ENCODE measurements around the gene C6orf89.
A peak's percentile ranks its signal among the peaks of the same experiment; 100 is the strongest.

Gene C6orf89

DNA sequence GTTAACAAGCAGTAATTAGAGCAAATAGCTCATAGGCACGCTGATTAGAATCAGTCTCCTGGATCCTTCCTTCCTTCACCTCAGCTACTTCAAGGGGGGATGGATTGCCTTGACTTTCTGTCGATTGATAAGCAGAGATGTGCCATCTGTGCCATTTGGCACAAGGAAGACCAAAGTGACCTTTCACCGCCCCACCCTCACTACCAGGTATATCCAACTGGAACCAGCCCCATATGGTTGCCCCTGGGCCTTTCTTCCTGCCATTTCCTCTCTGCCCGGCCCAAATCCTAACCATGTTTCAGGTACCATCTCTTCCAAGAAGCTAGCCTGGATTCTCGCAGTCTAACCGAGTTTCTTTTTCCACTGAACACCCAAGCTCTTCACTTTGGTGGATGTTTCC, 37.8 kb upstream of the C6orf89 start:
- no peak for DNase-seq (ENCODE audit: low read depth)
- TF ChIP-seq CTCF (conservative IDR thresholded peaks at IDR 0.05; ENCODE audit: low read depth, low read length): no peak
- H3K4me3 ChIP-seq (ENCODE audit: low read length): no peak overlapping the region

DNA sequence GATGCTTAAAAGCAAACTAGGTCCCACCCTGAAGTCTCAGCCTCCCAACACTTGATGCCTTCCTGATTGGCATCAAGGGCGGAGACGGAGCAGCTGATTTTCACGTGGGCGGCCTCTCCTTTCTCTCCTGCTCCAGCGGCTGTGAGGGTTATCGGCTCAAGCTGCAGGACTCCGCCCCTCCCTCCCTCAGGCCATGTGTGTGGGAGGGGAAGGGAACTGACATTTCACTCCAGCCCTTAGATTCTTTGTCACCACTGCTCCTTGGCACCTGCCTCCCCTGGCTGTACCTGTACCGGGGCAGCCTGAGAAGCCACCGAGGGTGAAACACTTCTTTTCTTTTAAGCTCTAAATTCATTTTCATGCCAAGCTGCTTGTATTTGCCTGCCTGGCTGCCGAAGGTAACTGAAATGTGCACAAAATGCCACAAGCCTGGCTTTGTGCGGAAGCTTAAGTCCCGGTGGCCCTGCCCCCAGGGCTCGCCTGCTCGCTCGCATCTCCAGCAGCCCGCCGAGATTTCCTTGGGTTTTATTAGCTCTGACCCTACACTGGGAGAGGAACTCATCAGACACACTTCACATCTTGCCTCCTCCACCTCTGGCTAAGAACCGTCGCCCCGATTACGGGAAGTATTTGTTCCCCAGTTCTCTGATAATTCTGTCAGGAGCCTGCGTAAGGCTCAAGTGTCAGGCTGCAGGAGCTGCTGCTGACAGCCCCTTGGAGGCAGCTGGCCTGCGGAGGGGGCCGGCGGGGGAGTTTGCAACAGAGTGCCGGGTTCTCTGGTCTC, 36.9 kb upstream of the C6orf89 start:
- H3K4me3 ChIP-seq (ENCODE audit: low read length): peak overlapping the region; percentile 40
- peak; percentile 88 for DNase-seq (ENCODE audit: low read depth)
- no peak for TF ChIP-seq CTCF (conservative IDR thresholded peaks at IDR 0.05; ENCODE audit: low read depth, low read length)

DNA sequence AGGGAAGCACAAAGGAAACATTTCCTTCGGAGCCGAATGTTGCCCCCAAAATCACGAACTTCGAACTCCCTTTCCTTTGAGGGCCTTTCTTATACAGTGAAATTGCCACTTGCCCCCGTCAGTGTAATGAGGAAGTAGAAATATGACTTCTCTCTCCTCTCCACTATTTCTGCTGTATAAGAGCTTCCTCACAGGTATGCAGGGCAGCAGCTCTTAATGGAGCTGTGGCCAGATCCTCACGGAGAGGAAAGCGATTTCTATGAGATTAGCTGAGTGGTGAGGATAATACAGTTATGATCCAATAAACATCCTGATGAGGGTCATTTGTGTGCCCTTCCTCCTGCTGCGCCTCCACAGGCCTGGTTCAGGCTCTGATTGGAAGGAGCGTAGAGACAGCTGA, 35.7 kb upstream of the C6orf89 start:
- DNase-seq (ENCODE audit: low read depth): no peak
- TF ChIP-seq CTCF (conservative IDR thresholded peaks at IDR 0.05; ENCODE audit: low read depth, low read length): no peak
- H3K4me3 ChIP-seq (ENCODE audit: low read length): no peak overlapping the region

DNA sequence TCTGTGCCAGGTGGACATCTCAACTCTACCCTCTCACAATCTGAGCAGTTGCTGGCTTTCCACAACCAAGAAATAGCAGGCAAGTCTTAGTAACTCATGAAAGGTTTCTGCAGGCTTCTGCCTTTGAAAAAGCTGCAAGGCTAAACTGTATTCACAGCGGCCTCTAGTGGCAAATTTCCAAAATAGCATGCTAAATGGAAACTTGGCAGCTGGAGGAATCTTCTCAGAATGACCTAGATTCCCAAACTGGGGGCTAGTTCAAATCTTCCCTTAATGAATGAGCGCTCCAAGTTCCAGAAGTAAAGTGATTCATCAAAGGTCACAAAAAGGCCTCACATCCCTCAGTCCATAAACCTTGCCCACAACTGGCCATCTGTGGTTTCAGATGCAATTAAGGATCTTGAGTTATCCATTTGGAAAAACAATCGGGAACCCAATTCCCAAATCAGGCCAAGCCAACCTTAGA, 34.6 kb upstream of the C6orf89 start:
- H3K4me3 ChIP-seq (ENCODE audit: low read length): no peak overlapping the region
- peak; percentile 84 for TF ChIP-seq CTCF (conservative IDR thresholded peaks at IDR 0.05; ENCODE audit: low read depth, low read length)
- no peak for DNase-seq (ENCODE audit: low read depth)

DNA sequence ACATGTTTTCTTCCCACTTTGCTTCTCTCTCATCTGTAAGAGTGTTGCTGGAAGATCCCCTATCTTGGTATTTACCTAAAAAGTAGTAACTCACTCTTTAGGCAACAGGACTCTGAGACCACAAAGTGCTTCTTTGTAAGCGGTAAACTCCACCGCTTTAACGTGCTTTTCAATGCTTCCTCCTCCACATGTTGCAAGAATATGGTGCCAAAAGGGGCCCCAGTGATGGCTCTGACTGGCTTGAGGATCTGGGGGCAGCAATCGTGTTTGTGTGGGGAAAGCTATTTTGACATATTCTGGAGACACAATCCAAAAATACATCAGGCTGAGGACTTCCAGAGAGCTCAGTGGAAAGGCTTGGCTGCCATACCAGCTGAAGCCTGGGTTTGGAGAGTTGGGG, 34.1 kb upstream of the C6orf89 start:
- no peak for DNase-seq (ENCODE audit: low read depth)
- H3K4me3 ChIP-seq (ENCODE audit: low read length): no peak overlapping the region
- no peak for TF ChIP-seq CTCF (conservative IDR thresholded peaks at IDR 0.05; ENCODE audit: low read depth, low read length)

DNA sequence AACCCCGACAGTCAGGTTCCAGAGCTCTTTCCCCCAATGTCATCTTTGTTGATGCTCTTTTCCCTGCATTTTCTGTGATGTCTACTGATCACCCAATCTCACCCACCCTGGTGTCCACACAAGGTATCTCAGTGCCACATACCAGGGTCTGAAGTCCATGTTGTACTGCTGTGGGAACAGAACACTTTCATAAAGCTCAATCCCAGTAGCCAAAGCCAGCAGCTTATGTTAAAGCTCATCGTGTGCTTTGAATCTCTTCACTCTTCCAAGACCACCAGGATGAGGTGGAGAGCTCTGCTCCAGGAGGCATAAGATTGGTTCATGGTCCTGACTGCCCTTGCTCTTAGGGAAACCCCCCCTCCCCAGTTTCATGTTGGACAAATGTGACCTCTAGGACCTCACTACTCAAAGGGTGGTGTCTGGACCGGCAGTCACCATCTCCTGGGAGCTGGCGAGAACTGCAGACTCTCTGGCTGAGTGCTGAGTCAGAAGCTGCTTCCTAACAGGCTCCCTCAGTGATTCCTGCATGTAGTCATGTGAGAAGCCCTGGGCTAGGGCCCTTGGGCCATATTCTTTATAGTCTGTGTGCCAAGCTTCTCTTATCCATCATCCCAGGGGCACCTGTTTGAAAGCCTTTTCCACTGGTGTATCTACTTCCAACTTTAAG, 33.1 kb upstream of the C6orf89 start:
- DNase-seq (ENCODE audit: low read depth): peak; percentile 71
- no peak overlapping the region for H3K4me3 ChIP-seq (ENCODE audit: low read length)
- TF ChIP-seq CTCF (conservative IDR thresholded peaks at IDR 0.05; ENCODE audit: low read depth, low read length): no peak

GRCh38 chr6:36853325-36853724, 32.4 kb upstream of the C6orf89 start:
- TF ChIP-seq CTCF (conservative IDR thresholded peaks at IDR 0.05; ENCODE audit: low read depth, low read length): no peak

More at GRCh38 chr6:36853325-36853724, 32.4 kb upstream of the C6orf89 start:
- no peak overlapping the region for H3K4me3 ChIP-seq (ENCODE audit: low read length)
- peak; percentile 85 for DNase-seq (ENCODE audit: low read depth)

Measured in retinal pigment epithelial cell (primary cell).